Kidney (tissue), 14 donors: ENCODE results near the gene ARHGAP26. TPM values are rescaled to one million over a fixed set of nuclear protein-coding genes. Genes with fewer than 3 reads are reported as not detected.

Experiments
- DNase-seq, 5 donors: peaks; one replicate each; pipeline ENCODE4 v3.0.0-alpha.2; 2013 to 2020
- FAIRE-seq: peaks from 2 replicates; lab custom pipeline; 2012; peaks lifted over from hg19 to GRCh38; lab: Jason Lieb, UNC
- H3K27ac ChIP-seq, 2 donors: one replicate each; pipeline ENCODE4 v1.7.0; 2013; ENCODE audit warnings: low read depth in 2 of 2, low read length in 2 of 2, inconsistent platforms in 1 of 2
- H3K27me3 ChIP-seq: one replicate; pipeline ENCODE4 v1.7.1; 2013; ENCODE audit warnings: low read length, inconsistent platforms; ENCODE audit not compliant: control insufficient read depth, insufficient read depth
- H3K36me3 ChIP-seq, 3 donors: one replicate each; pipeline versions ENCODE4 v1.7.0 to v1.7.1; 2013; ENCODE audit warnings: low read length in 3 of 3, control low read depth in 1 of 3, inconsistent platforms in 1 of 3; ENCODE audit not compliant: insufficient read depth in 3 of 3, control insufficient read depth in 2 of 3
- H3K4me1 ChIP-seq, 3 donors: one replicate each; pipeline versions ENCODE4 v1.7.0 to v1.7.1; 2013; ENCODE audit warnings: low read length in 3 of 3, inconsistent platforms in 1 of 3, low read depth in 1 of 3; ENCODE audit not compliant: control insufficient read depth in 2 of 3, insufficient read depth in 2 of 3
- H3K4me3 ChIP-seq, 3 donors: one replicate each; pipeline versions ENCODE4 v1.7.0 to v1.8.1; 2013; ENCODE audit warnings: low read length in 3 of 3, control low read depth in 1 of 3, inconsistent platforms in 1 of 3
- H3K9ac ChIP-seq, 3 donors: one replicate each; pipeline versions ENCODE4 v1.7.0 to v1.7.1; 2013; ENCODE audit warnings: low read length in 3 of 3, control low read depth in 1 of 3, inconsistent platforms in 1 of 3
- H3K9me3 ChIP-seq, 3 donors: one replicate each; pipeline versions ENCODE4 v1.7.0 to v1.7.1; 2013; ENCODE audit warnings: low read length in 3 of 3, control low read depth in 1 of 3, inconsistent platforms in 1 of 3; ENCODE audit not compliant: control insufficient read depth in 2 of 3, insufficient read depth in 1 of 3
- CTCF ChIP-seq: IDR thresholded peaks from 3 replicates; pipeline ENCODE4 v1.5.1; 2012; ENCODE audit warnings: mild to moderate bottlenecking, moderate library complexity, borderline replicate concordance; ENCODE audit not compliant: insufficient read depth; ENCODE audit errors: extremely low read depth
- intact Hi-C: fragments of 100-400 bp; cut with DNase I; formaldehyde crosslinking; loops from one replicate; pipeline ENCODE4 v1.11.1; 2022
- polyA plus RNA-seq: library from polyadenylated mRNA; stranded (reverse); fragments of 350-450 nt; fragmentation: Illumina TruSeq; extraction: RNeasy Lipid Tissue Mini Kit (QIAGEN cat#74804); gene quantifications from one replicate; pipeline ENCODE4 v1.2.3, GENCODE V29; 2014; ENCODE audit warnings: low read depth, low replicate concordance; ENCODE audit not compliant: insufficient read depth
- total RNA-seq: library from RNA; stranded (reverse); fragmentation: NEBNext Ultra II Directional; extraction: Animal tissue kit (Norgen Biotek cat#: 25700); gene quantifications from one replicate; pipeline ENCODE4 v1.2.1, GENCODE V29; 2021
- donor health status: control.
- donor health status: control.
- donor health status: control.
- donor health status: control.
- donor health status: control.
- donor health status: DM: yes; HTN: yes; CAD: no.
- donor health status: Normal renal cell carcinoma (clear cell type).

The ARHGAP26 gene
- total and polyA plus RNA-seq, 2 donors from 2014 or later, result 2.5 to 85.7 TPM

GRCh38 chr5:142836048-142836447 lies 65.9 kb downstream of the ARHGAP26 start:
- Histone ChIP-seq H3K4me1 (peaks cover 0 to 2% (median 0%) of the 10 kb centered on the region in 3 donors), H3K9me3 (no peaks in the 10 kb centered on the region), H3K4me3 (no peak overlapping the region), H3K27me3 (no peaks in the 10 kb centered on the region), H3K9ac (no peak overlapping the region), H3K27ac (no peak overlapping the region), H3K36me3 (no peaks in the 10 kb centered on the region)
- DNase-seq (no peak), FAIRE-seq (no peak)
- TF ChIP-seq CTCF, result no peak
- intact Hi-C loops, result no loop called here

GRCh38 chr5:142837081-142837725 lies 67.0 kb downstream of the ARHGAP26 start:
- FAIRE-seq, result no peak
- no peak for TF ChIP-seq CTCF
- H3K9me3 ChIP-seq, result no peaks in the 10 kb centered on the region
- DNase-seq, result no peak
- peaks cover 0 to 2% (median 0%) of the 10 kb centered on the region in 3 donors for H3K4me1 ChIP-seq
- H3K36me3 ChIP-seq, result no peaks in the 10 kb centered on the region
- no peak overlapping the region for H3K4me3 ChIP-seq
- intact Hi-C loops, result no loop called here
- no peaks in the 10 kb centered on the region for H3K27me3 ChIP-seq
- no peak overlapping the region for H3K27ac ChIP-seq
- H3K9ac ChIP-seq, result no peak overlapping the region

- FAIRE-seq (no peak), DNase-seq (no peak)
- intact Hi-C loops, result no loop called here
- no peak overlapping the region for H3K27ac ChIP-seq
- TF ChIP-seq CTCF, result no peak
- no peaks in the 10 kb centered on the region for H3K9me3 ChIP-seq
- no peaks in the 10 kb centered on the region for H3K36me3 ChIP-seq
- no peak overlapping the region for H3K9ac ChIP-seq
- no peaks in the 10 kb centered on the region for H3K27me3 ChIP-seq
- H3K4me1 ChIP-seq, result peaks cover 0 to 2% (median 0%) of the 10 kb centered on the region in 3 donors
- H3K4me3 ChIP-seq, result no peak overlapping the region
Observed at GRCh38 chr5:142838845-142839244, 68.7 kb downstream of the ARHGAP26 start.
